Activated T-helper 1 cell treated with anti-CD3 and anti-CD28 coated beads, Interleukin-2, amount 50 U/mL, for 16 hours (primary cell): Measurements from ENCODE around the gene POLD2.
A peak's percentile ranks its signal among the peaks of the same experiment; 100 is the strongest.

Experiments
- DNase-seq, 2 donors: peaks; one replicate each; pipeline ENCODE4 v3.0.0-alpha.2; 2020; ENCODE audit warnings: low read depth in 1 of 2, low spot score in 1 of 2

POLD2 gene

GRCh38 chr7:44152971-44153947, 29.9 kb upstream of the POLD2 start:
- no peak for DNase-seq

- no peak for DNase-seq
Observed at GRCh38 chr7:44151956-44152355, 28.6 kb upstream of the POLD2 start.

GRCh38 chr7:44150966-44151941, 27.9 kb upstream of the POLD2 start:
- no peak for DNase-seq

GRCh38 chr7:44150466-44150832, 27.1 kb upstream of the POLD2 start:
- DNase-seq = no peak

GRCh38 chr7:44149571-44150465, 26.5 kb upstream of the POLD2 start:
- no peak for DNase-seq

- DNase-seq = no peak
Observed at GRCh38 chr7:44148961-44149536, 25.7 kb upstream of the POLD2 start.

- no peak for DNase-seq
Observed at GRCh38 chr7:44148166-44148565, 24.8 kb upstream of the POLD2 start.

- DNase-seq = no peak
Observed at GRCh38 chr7:44147026-44147991, 24.0 kb upstream of the POLD2 start.

- peak in 1 of 2 donors; percentile 55 for DNase-seq
Observed at GRCh38 chr7:44145969-44146911, 22.9 kb upstream of the POLD2 start.

- peak in 1 of 2 donors; percentile 35 for DNase-seq
Observed at GRCh38 chr7:44145479-44145968, 22.2 kb upstream of the POLD2 start.

GRCh38 chr7:44144968-44145478, 21.7 kb upstream of the POLD2 start:
- DNase-seq = no peak

- no peak for DNase-seq
Observed at GRCh38 chr7:44144426-44144967, 21.1 kb upstream of the POLD2 start.

GRCh38 chr7:44143646-44144250, 20.4 kb upstream of the POLD2 start:
- DNase-seq = no peak

- no peak for DNase-seq
Observed at GRCh38 chr7:44142028-44142427, 18.7 kb upstream of the POLD2 start.

GRCh38 chr7:44141221-44141850, 18.0 kb upstream of the POLD2 start, which contains the start of gene MYL7:
TSS of gene MYL7 (minus strand) at chr7:44141332. CDS start at chr7:44141305, 27 bp downstream.
- DNase-seq = no peak

- no peak for DNase-seq
Observed at GRCh38 chr7:44140341-44140740, 17.0 kb upstream of the POLD2 start.
